C4-2B (cell line): ENCODE measurements around the gene OR11H6.

ENCODE experiments used
- ZFX ChIP-seq: fragments of 450-650 bp; IDR thresholded peaks from 2 replicates; pipeline ENCODE4 v1.6.1; 2017
- TF ChIP-seq, protein P1 (sequence below): fragments of 450-650 bp; conservative IDR thresholded peaks from 2 replicates; pipeline ENCODE4 v1.5.1; 2017; ENCODE audit warnings: mild to moderate bottlenecking

DNA sequence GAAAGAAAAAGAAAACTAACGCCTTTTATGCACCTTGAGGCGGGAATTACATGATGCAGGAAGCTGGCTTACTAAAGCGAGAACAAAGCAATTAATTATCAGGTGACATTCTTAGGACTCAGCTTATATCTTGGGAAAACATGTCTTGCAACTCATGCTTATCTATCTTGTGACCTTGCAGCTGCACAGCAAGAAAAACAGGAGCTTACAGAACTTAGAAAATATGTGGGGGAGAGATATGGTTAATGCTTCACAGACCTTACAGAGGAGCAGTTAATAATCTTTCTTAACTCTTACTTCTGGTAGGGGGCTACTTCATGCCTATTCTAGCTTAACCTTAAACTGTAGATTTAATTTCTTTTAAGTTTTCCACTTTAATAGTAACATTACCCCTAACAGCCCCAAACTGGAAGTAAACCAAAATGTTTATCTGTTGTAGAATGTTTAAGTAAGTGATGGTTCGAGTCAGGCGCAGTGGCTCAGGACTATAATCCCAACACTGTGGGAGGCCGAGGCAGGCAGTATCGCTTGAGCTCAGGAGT is 46.0 kb upstream of the OR11H6 start:
- TF ChIP-seq, protein P1, sequence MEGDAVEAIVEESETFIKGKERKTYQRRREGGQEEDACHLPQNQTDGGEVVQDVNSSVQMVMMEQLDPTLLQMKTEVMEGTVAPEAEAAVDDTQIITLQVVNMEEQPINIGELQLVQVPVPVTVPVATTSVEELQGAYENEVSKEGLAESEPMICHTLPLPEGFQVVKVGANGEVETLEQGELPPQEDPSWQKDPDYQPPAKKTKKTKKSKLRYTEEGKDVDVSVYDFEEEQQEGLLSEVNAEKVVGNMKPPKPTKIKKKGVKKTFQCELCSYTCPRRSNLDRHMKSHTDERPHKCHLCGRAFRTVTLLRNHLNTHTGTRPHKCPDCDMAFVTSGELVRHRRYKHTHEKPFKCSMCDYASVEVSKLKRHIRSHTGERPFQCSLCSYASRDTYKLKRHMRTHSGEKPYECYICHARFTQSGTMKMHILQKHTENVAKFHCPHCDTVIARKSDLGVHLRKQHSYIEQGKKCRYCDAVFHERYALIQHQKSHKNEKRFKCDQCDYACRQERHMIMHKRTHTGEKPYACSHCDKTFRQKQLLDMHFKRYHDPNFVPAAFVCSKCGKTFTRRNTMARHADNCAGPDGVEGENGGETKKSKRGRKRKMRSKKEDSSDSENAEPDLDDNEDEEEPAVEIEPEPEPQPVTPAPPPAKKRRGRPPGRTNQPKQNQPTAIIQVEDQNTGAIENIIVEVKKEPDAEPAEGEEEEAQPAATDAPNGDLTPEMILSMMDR, result no peak
- TF ChIP-seq ZFX, result no peak
